B cell (primary cell): ENCODE data around the gene CORO2B.

Source experiments
- CTCF ChIP-seq: fragments of 200-600 bp; IDR thresholded peaks from one replicate; pipeline ENCODE4 v1.8.0; 2022; ENCODE audit warnings: antibody characterized with exemption, mild to moderate bottlenecking
- EZH2 ChIP-seq: IDR thresholded peaks from 2 replicates; pipeline ENCODE4 v1.6.1; 2012; ENCODE audit warnings: borderline replicate concordance, low read depth, mild to moderate bottlenecking, moderate library complexity, low read length; ENCODE audit not compliant: insufficient read depth, poor library complexity, severe bottlenecking

- TF ChIP-seq CTCF (no peak), EZH2 (no peak)
Measured at GRCh38 chr15:68576235-68576892, 2.4 kb upstream of the CORO2B start.
